MCF 10A (cell line): Measurements from ENCODE around the gene KIF5B. TPM values are rescaled to one million over a fixed set of nuclear protein-coding genes. Genes with fewer than 3 reads are reported as not detected.
"Not testable (repeated sequence)": the region's sequence is repeated elsewhere in the genome, so short reads cannot be mapped to it uniquely, and the experiment has no call there.

Experiments
- BruUV-seq: library from RNA; stranded (reverse); fragments of 400-500 nt; replicated peaks from 2 replicates; lab custom pipeline; 2021; lab: Mats Ljungman, UMichigan
- CTCF ChIA-PET: fragments of 300-600 bp; sonication (Branson Sonifier 250); formaldehyde crosslinking; extraction: SDS; loops from one replicate; lab custom pipeline; 2021; ENCODE audit warnings: antibody characterized with exemption, inconsistent platforms; lab: Yijun Ruan, JAX
- POLR2A ChIA-PET: fragments of 300-600, 350-650 bp; sonication (Branson Sonifier 250); formaldehyde crosslinking; extraction: SDS; loops from one replicate; lab custom pipeline; 2020; ENCODE audit warnings: antibody characterized with exemption, inconsistent platforms; lab: Yijun Ruan, JAX
- DNase-seq: peaks from one replicate; pipeline ENCODE4 v3.0.0-alpha.2; 2018; ENCODE audit not compliant: unreplicated experiment
- H3K27ac Mint-ChIP-seq: one replicate; pipeline ENCODE4 v1.8.0; 2022; ENCODE audit warnings: mild to moderate bottlenecking, low read depth, mixed read lengths; ENCODE audit not compliant: unreplicated experiment
- H3K27me3 Mint-ChIP-seq: one replicate; pipeline ENCODE4 v1.8.0; 2022; ENCODE audit warnings: mixed read lengths; ENCODE audit not compliant: insufficient read depth, unreplicated experiment
- H3K36me3 Mint-ChIP-seq: one replicate; pipeline ENCODE4 v1.8.0; 2022; ENCODE audit warnings: mild to moderate bottlenecking, moderate library complexity, mixed read lengths; ENCODE audit not compliant: insufficient read depth, unreplicated experiment
- H3K4me1 Mint-ChIP-seq: one replicate; pipeline ENCODE4 v1.8.0; 2022; ENCODE audit warnings: mixed read lengths; ENCODE audit not compliant: insufficient read depth, unreplicated experiment
- H3K4me3 Mint-ChIP-seq: one replicate; pipeline ENCODE4 v1.8.0; 2022; ENCODE audit warnings: mild to moderate bottlenecking, moderate library complexity, mixed read lengths; ENCODE audit not compliant: unreplicated experiment
- H3K9me3 Mint-ChIP-seq: one replicate; pipeline ENCODE4 v1.8.0; 2022; ENCODE audit warnings: mixed read lengths; ENCODE audit not compliant: unreplicated experiment
- intact Hi-C: fragments of 100-400 bp; cut with micrococcal nuclease; formaldehyde crosslinking; loops from 2 replicates; pipeline ENCODE4 v1.14.1; 2022
- total RNA-seq: library from RNA; stranded (reverse); gene quantifications from 2 replicates; pipeline ENCODE4 v1.2.3, GENCODE V29; 2022
- TF ChIP-seq, protein P1 (sequence below): fragments of 200-600 bp; IDR thresholded peaks from one replicate; pipeline ENCODE4 v1.8.0; 2022; ENCODE audit warnings: antibody characterized with exemption, mild to moderate bottlenecking; ENCODE audit not compliant: unreplicated experiment

The KIF5B gene
- total RNA-seq, 1 experiment from 2014 or later, result 150 TPM

DNA sequence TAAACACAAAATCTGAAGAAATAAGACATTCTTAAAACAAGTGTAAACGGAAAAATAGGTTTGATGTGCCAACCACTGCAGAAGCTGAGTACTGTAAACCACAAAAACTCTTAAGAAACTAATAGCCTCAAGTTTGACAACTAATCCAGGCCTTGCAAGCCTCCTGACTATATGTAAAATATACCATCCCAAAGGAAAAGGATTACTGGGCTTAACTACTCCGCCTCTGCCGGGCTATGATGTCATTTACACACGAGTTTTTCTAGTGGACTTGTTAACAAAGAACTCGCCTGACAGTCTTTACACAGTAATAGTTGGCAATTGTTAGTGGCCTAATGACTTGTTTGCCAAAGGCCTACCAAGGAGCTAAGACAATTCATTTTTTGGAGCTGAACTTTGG, 2.1 kb downstream of the KIF5B start:
- no peaks in the 10 kb centered on the region for H3K27me3 Mint-ChIP-seq
- no TSS peak for BruUV-seq
- peak; percentile 32 for DNase-seq
- H3K4me3 Mint-ChIP-seq, result peak overlapping the region; percentile 98
- TF ChIP-seq, protein P1, sequence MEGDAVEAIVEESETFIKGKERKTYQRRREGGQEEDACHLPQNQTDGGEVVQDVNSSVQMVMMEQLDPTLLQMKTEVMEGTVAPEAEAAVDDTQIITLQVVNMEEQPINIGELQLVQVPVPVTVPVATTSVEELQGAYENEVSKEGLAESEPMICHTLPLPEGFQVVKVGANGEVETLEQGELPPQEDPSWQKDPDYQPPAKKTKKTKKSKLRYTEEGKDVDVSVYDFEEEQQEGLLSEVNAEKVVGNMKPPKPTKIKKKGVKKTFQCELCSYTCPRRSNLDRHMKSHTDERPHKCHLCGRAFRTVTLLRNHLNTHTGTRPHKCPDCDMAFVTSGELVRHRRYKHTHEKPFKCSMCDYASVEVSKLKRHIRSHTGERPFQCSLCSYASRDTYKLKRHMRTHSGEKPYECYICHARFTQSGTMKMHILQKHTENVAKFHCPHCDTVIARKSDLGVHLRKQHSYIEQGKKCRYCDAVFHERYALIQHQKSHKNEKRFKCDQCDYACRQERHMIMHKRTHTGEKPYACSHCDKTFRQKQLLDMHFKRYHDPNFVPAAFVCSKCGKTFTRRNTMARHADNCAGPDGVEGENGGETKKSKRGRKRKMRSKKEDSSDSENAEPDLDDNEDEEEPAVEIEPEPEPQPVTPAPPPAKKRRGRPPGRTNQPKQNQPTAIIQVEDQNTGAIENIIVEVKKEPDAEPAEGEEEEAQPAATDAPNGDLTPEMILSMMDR, result no peak
- H3K9me3 Mint-ChIP-seq, result no peaks in the 10 kb centered on the region
- POLR2A ChIA-PET, result interaction anchor here (0.6 to 2.3 kb wide), 7 partner anchors 58 to 192 kb away, joined by 3 to 10 read pairs (median 5); no protein-coding TSS in a partner anchor
- peaks cover 19% of the 10 kb centered on the region for H3K4me1 Mint-ChIP-seq
- CTCF ChIA-PET, result interaction anchor here (0.6 kb wide), 1 partner anchor 96 kb away, joined by 3 read pairs; no protein-coding TSS in a partner anchor
- H3K27ac Mint-ChIP-seq, result peak overlapping the region; percentile 90
- H3K36me3 Mint-ChIP-seq, result peaks cover 6% of the 10 kb centered on the region
- intact Hi-C loops, result loop anchor here (2.0 to 10.0 kb wide), 3 partner anchors 85 to 291 kb away; partner anchors contain the start of gene EPC1

DNA sequence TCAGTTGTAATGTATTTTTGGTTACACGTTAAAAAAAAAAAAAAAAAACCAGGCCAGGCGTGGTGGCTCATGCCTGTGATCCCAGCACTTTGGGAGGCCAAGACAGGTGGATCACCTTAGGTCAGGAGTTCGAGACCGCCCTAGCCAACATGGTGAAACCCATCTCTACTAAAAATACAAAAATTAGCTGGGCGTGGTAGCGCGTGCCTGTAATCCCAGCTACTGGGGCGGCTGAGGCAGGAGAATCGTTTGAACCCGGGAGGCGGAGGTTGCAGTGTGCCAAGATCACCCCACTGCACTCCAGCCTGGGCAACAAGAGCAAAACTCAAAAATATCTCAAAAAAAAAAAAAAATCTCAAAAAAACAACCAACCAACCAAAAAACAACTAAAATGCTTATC, 2.8 kb downstream of the KIF5B start:
- intact Hi-C loops, result loop anchor here (10.0 kb wide), 1 partner anchor 291 kb away; the partner anchor contains the start of gene EPC1
- Mint-ChIP-seq H3K27ac (peak overlapping the region; percentile 90), H3K4me3 (peak overlapping the region; percentile 98), H3K4me1 (peaks cover 21% of the 10 kb centered on the region)
- BruUV-seq, H3K36me3 Mint-ChIP-seq, DNase-seq, H3K9me3 Mint-ChIP-seq, H3K27me3 Mint-ChIP-seq: not testable (repeated sequence)
- CTCF ChIA-PET, result interaction anchor here (0.6 kb wide), 1 partner anchor 97 kb away, joined by 3 read pairs; no protein-coding TSS in a partner anchor
- POLR2A ChIA-PET, result interaction anchor here (0.6 kb wide), 1 partner anchor 183 kb away, joined by 4 read pairs; no protein-coding TSS in a partner anchor

DNA sequence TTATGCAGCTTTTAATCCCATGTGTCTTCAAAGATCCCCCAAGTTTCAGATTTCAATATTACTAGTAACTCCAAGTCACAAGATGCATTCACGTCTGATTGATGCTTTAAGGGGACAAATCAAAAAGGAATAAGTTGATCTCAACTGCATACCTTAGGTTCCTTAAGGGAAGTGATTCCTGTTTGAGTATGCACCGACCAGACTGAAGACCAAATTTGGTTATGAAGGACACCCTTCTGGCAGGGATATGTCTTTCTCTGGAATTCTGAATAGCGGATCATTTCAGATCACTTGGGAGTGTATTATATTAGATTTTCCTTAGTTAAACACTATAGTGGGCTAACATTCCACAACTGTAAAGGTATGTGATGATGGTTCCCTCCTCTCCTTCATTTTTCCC, 4.3 kb downstream of the KIF5B start:
- Mint-ChIP-seq H3K27ac (peak overlapping the region; percentile 90), H3K36me3 (peaks cover 15% of the 10 kb centered on the region), H3K4me3 (peak overlapping the region; percentile 63), H3K4me1 (peaks cover 21% of the 10 kb centered on the region), H3K27me3 (no peaks in the 10 kb centered on the region), H3K9me3 (no peaks in the 10 kb centered on the region)
- POLR2A ChIA-PET, result interaction anchor here (0.9 to 1.5 kb wide), 5 partner anchors 8 to 104 kb away, joined by 3 to 6 read pairs (median 3); no protein-coding TSS in a partner anchor
- DNase-seq, result peak; percentile 18
- intact Hi-C loops, result loop anchor here (10.0 kb wide), 1 partner anchor 293 kb away; the partner anchor contains the start of gene EPC1
- CTCF ChIA-PET, result interaction anchor here (0.6 to 0.8 kb wide), 3 partner anchors 81 to 189 kb away, joined by 3 to 4 read pairs (median 3); no protein-coding TSS in a partner anchor
- TF ChIP-seq, protein P1, result no peak
- no TSS peak for BruUV-seq

DNA sequence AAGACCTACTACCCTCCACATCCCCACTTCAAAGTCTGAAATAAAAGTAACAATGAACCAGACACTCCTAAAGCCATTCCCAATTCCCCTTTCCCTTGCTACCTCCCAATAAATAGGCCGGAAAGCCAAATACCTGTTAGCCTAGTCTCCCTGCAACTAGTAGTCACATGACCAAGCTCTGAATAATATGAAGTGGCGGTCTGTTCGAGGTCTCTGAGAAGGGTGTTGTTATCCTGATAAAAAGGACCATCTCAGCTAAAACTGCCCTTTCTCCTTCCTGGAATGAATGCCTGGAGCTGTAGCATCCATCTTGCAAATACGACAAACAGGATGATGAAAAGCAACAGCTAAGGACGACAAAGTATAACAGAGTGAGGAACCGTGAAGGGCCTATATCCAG, 6.0 kb downstream of the KIF5B start:
- ChIA-PET POLR2A (interaction anchor here (1.0 kb wide), 1 partner anchor 89 kb away, joined by 3 read pairs; no protein-coding TSS in a partner anchor), CTCF (interaction anchor here (0.7 kb wide), 1 partner anchor 16 kb away, joined by 3 read pairs; no protein-coding TSS in a partner anchor)
- H3K4me3 Mint-ChIP-seq, result no peak overlapping the region
- peaks cover 31% of the 10 kb centered on the region for H3K36me3 Mint-ChIP-seq
- BruUV-seq, result no TSS peak
- DNase-seq, result no peak
- H3K27ac Mint-ChIP-seq, result peak overlapping the region; percentile 90
- TF ChIP-seq, protein P1, result no peak
- H3K4me1 Mint-ChIP-seq, result peaks cover 27% of the 10 kb centered on the region
- intact Hi-C loops, result loop anchor here (10.0 kb wide), 1 partner anchor 295 kb away; the partner anchor contains the start of gene EPC1
- H3K9me3 Mint-ChIP-seq, result no peaks in the 10 kb centered on the region
- H3K27me3 Mint-ChIP-seq, result no peaks in the 10 kb centered on the region
